ENCODE measurements around the gene FOXL2NB. TPM values are rescaled to one million over a fixed set of nuclear protein-coding genes. Genes with fewer than 3 reads are reported as not detected.

FOXL2NB gene
- total RNA-seq, 3 donors from 2014 or later (not counting 1 experiment from before 2014, with no cell fraction given), result not detected

DNA sequence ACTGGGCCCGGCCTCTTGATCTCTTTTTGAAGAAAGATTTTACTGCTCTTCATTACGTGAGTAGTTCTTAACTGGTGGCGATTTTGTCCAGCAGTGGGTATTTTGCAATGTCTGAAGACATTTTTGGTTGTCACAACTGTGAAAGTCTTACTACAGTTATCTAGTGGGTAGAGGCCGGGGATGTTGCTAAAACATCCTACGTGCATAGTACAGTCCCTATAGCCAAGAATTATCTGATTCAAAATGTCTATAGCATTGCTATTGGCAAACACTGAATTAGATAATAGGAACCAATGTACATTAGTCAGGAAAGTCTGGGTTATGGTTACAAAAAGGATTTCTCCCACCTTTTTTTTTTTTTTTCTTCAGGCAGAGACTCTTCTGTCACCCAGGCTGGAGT lies 38.2 kb upstream of the FOXL2NB start:
- Histone ChIP-seq H3K36me3 (ENCODE audit: control insufficient read depth, insufficient read depth, low read length) (no peaks in the 10 kb centered on the region), H3K9me3 (ENCODE audit: control insufficient read depth, insufficient read depth, low read length) (no peaks in the 10 kb centered on the region), H3K4me3 (ENCODE audit: low read length) (no peak overlapping the region), H3K27ac (ENCODE audit: low read length) (no peak overlapping the region), H3K4me1 (ENCODE audit: control insufficient read depth, insufficient read depth, low read length) (no peaks in the 10 kb centered on the region), H3K27me3 (ENCODE audit: control insufficient read depth, insufficient read depth, low read length) (no peaks in the 10 kb centered on the region)
- Mint-ChIP-seq H3K4me1 (no peaks in the 10 kb centered on the region), H3K27ac (no peak overlapping the region), H3K36me3 (no peaks in the 10 kb centered on the region), H3K27me3 (ENCODE audit: low read depth in 2 of 2) (peaks cover 0 to 3% of the 10 kb centered on the region in 2 donors), H3K4me3 (no peak overlapping the region), H3K9me3 (no peaks in the 10 kb centered on the region)
- TF ChIP-seq, protein P1, sequence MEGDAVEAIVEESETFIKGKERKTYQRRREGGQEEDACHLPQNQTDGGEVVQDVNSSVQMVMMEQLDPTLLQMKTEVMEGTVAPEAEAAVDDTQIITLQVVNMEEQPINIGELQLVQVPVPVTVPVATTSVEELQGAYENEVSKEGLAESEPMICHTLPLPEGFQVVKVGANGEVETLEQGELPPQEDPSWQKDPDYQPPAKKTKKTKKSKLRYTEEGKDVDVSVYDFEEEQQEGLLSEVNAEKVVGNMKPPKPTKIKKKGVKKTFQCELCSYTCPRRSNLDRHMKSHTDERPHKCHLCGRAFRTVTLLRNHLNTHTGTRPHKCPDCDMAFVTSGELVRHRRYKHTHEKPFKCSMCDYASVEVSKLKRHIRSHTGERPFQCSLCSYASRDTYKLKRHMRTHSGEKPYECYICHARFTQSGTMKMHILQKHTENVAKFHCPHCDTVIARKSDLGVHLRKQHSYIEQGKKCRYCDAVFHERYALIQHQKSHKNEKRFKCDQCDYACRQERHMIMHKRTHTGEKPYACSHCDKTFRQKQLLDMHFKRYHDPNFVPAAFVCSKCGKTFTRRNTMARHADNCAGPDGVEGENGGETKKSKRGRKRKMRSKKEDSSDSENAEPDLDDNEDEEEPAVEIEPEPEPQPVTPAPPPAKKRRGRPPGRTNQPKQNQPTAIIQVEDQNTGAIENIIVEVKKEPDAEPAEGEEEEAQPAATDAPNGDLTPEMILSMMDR (IDR thresholded peaks at IDR 0.05), result no peak
- intact Hi-C loops (cut with micrococcal nuclease), result no loop called here
- 93% methylated on average over 5 of the region's 5 CpGs for WGBS (ENCODE audit: insufficient coverage)
- ATAC-seq, result no peak
- DNase-seq, result no peak

DNA sequence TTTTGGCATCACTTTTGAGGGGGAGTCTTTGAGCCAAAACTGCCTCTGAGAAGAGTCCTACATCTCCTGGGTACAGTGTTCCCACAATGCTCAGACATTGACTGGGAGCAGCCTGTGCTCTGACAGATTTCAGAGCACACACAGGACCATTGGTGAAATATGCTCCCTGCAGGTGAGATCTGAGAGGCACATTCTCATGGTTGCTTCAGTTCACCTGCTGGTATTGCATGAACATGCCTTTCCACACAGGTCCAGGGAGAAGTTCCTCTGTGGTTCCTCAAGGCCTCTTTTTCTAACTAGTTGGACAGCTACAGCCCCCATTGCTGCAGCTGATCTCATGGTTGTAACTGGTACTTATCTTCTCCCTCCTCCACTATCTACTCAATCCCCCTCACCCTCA lies 37.1 kb upstream of the FOXL2NB start:
- H3K27ac Mint-ChIP-seq, result no peak overlapping the region
- no peak overlapping the region for H3K4me3 Mint-ChIP-seq
- no peaks in the 10 kb centered on the region for H3K27me3 ChIP-seq (ENCODE audit: control insufficient read depth, insufficient read depth, low read length)
- H3K36me3 ChIP-seq (ENCODE audit: control insufficient read depth, insufficient read depth, low read length), result no peaks in the 10 kb centered on the region
- peaks cover 3% of the 10 kb centered on the region for H3K4me1 ChIP-seq (ENCODE audit: control insufficient read depth, insufficient read depth, low read length)
- peaks cover 0 to 2% of the 10 kb centered on the region in 2 donors for H3K4me1 Mint-ChIP-seq
- H3K27me3 Mint-ChIP-seq (ENCODE audit: low read depth in 2 of 2), result peaks cover 0 to 7% of the 10 kb centered on the region in 2 donors
- no peaks in the 10 kb centered on the region for H3K9me3 ChIP-seq (ENCODE audit: control insufficient read depth, insufficient read depth, low read length)
- no peak overlapping the region for H3K4me3 ChIP-seq (ENCODE audit: low read length)
- H3K27ac ChIP-seq (ENCODE audit: low read length), result no peak overlapping the region
- intact Hi-C loops (cut with micrococcal nuclease), result no loop called here
- ATAC-seq (no peak), DNase-seq (no peak)
- no peaks in the 10 kb centered on the region for H3K36me3 Mint-ChIP-seq
- TF ChIP-seq, protein P1 (IDR thresholded peaks at IDR 0.05), result no peak
- no peaks in the 10 kb centered on the region for H3K9me3 Mint-ChIP-seq

DNA sequence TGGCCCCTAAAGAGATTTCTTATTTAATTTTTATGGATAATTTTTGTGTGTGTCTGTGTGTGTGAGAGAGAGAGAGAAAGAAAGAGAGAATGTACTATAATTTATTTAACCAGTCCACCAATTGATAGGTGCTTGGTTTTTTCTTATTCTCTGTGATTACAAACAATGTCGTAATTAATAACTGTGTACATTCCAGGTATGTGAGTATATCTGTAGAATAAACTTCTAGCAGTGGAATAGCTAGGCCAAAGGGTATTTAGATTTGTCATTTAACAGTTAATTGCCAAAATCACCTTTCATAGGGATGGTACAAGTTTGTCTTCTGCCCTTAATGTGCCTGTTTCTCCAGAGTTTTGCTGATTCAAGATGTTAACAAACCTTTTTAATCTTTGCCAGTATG lies 35.4 kb upstream of the FOXL2NB start:
- Mint-ChIP-seq H3K36me3 (no peaks in the 10 kb centered on the region), H3K27me3 (ENCODE audit: low read depth in 2 of 2) (peaks cover 0 to 7% of the 10 kb centered on the region in 2 donors), H3K4me3 (no peak overlapping the region), H3K9me3 (no peaks in the 10 kb centered on the region), H3K27ac (no peak overlapping the region), H3K4me1 (peaks cover 4 to 7% of the 10 kb centered on the region in 2 donors)
- TF ChIP-seq, protein P1 (IDR thresholded peaks at IDR 0.05), result no peak
- no CpG with 5 or more reads among the region's 1 CpG for WGBS (ENCODE audit: insufficient coverage)
- ATAC-seq, result no peak
- H3K4me1 ChIP-seq (ENCODE audit: control insufficient read depth, insufficient read depth, low read length), result peaks cover 18% of the 10 kb centered on the region
- H3K27me3 ChIP-seq (ENCODE audit: control insufficient read depth, insufficient read depth, low read length), result no peaks in the 10 kb centered on the region
- intact Hi-C loops (cut with micrococcal nuclease), result no loop called here
- no peaks in the 10 kb centered on the region for H3K9me3 ChIP-seq (ENCODE audit: control insufficient read depth, insufficient read depth, low read length)
- no peak overlapping the region for H3K27ac ChIP-seq (ENCODE audit: low read length)
- no peak for DNase-seq
- H3K4me3 ChIP-seq (ENCODE audit: low read length), result no peak overlapping the region
- H3K36me3 ChIP-seq (ENCODE audit: control insufficient read depth, insufficient read depth, low read length), result no peaks in the 10 kb centered on the region

DNA sequence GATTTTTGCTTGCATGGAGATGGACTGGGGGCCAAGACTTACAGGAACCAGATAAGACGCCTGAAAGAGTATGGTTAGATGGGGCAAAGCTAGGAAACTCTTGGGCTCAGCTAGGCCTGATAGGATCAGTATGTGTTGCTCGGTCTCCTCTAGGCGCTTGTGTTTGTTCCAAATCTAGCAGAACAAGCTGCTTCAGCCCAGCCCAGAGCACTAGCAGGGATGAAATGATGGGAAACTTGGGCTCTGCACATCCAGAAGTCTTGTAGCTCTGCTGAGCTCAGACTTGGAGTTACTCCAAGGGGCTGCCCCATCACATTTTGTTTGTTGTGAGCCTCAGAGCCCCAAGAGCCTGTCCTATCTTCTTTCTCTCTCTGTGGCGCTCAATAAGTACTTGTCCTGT lies 34.8 kb upstream of the FOXL2NB start:
- Histone ChIP-seq H3K36me3 (ENCODE audit: control insufficient read depth, insufficient read depth, low read length) (no peaks in the 10 kb centered on the region), H3K27me3 (ENCODE audit: control insufficient read depth, insufficient read depth, low read length) (no peaks in the 10 kb centered on the region), H3K4me3 (ENCODE audit: low read length) (no peak overlapping the region), H3K4me1 (ENCODE audit: control insufficient read depth, insufficient read depth, low read length) (peaks cover 18% of the 10 kb centered on the region), H3K9me3 (ENCODE audit: control insufficient read depth, insufficient read depth, low read length) (no peaks in the 10 kb centered on the region), H3K27ac (ENCODE audit: low read length) (no peak overlapping the region)
- no peak overlapping the region for H3K27ac Mint-ChIP-seq
- TF ChIP-seq, protein P1 (IDR thresholded peaks at IDR 0.05), result no peak
- no peak for DNase-seq
- H3K4me3 Mint-ChIP-seq, result no peak overlapping the region
- no peak for ATAC-seq
- peaks cover 4 to 7% of the 10 kb centered on the region in 2 donors for H3K4me1 Mint-ChIP-seq
- no peaks in the 10 kb centered on the region for H3K9me3 Mint-ChIP-seq
- no peaks in the 10 kb centered on the region for H3K36me3 Mint-ChIP-seq
- 95% methylated on average over 3 of the region's 4 CpGs for WGBS (ENCODE audit: insufficient coverage)
- peaks cover 0 to 6% of the 10 kb centered on the region in 2 donors for H3K27me3 Mint-ChIP-seq (ENCODE audit: low read depth in 2 of 2)
- intact Hi-C loops (cut with micrococcal nuclease), result no loop called here

Data from natural killer cell (primary cell).